CD8-positive, alpha-beta memory T cell (primary cell): Measurements from ENCODE around the gene ARMC6. TPM values are rescaled to one million over a fixed set of nuclear protein-coding genes. Genes with fewer than 3 reads are reported as not detected.

Source experiments
- CTCF ChIA-PET: fragments of 350-600 bp; sonication (Branson Sonifier 250); formaldehyde crosslinking; loops from one replicate; lab custom pipeline; 2021; ENCODE audit warnings: antibody characterized with exemption; lab: Charles Lee
- POLR2A ChIA-PET: fragments of 350-600 bp; sonication (Branson Sonifier 250); formaldehyde crosslinking; loops from one replicate; lab custom pipeline; 2021; ENCODE audit warnings: antibody characterized with exemption; lab: Charles Lee
- DNase-seq, 5 donors: peaks; one replicate each; pipeline versions ENCODE4 v3.0.0 to v3.0.0-alpha.2; 2020 to 2022; ENCODE audit warnings: mixed read lengths in 1 of 5
- H3K27ac ChIP-seq: one replicate; pipeline ENCODE4 v1.7.0; 2013; ENCODE audit warnings: low read depth, mild to moderate bottlenecking, low read length, moderate library complexity
- H3K27me3 ChIP-seq: 2 replicates; pipeline ENCODE4 v1.7.0; 2013; ENCODE audit warnings: low read length, mild to moderate bottlenecking; ENCODE audit not compliant: insufficient read depth, poor library complexity, severe bottlenecking
- H3K36me3 ChIP-seq: 2 replicates; pipeline ENCODE4 v1.7.0; 2013; ENCODE audit warnings: mild to moderate bottlenecking, low read length, moderate library complexity; ENCODE audit not compliant: insufficient read depth
- H3K4me1 ChIP-seq: 2 replicates; pipeline ENCODE4 v1.7.0; 2013; ENCODE audit warnings: mild to moderate bottlenecking, low read length, moderate library complexity; ENCODE audit not compliant: insufficient read depth
- H3K4me3 ChIP-seq: 2 replicates; pipeline ENCODE4 v1.7.0; 2013; ENCODE audit warnings: mild to moderate bottlenecking, low read length
- H3K9me3 ChIP-seq: 2 replicates; pipeline ENCODE4 v1.7.0; 2013; ENCODE audit warnings: mild to moderate bottlenecking, low read length
- H3K27ac Mint-ChIP-seq, 8 donors: one replicate each; pipeline ENCODE4 v1.8.0; 2020 to 2021; ENCODE audit warnings: mixed read lengths in 8 of 8, mild to moderate bottlenecking in 6 of 8, inconsistent platforms in 3 of 8, moderate library complexity in 3 of 8
- H3K27me3 Mint-ChIP-seq, 2 donors: one replicate each; pipeline ENCODE4 v1.8.0; 2020 to 2021; ENCODE audit warnings: mixed read lengths in 2 of 2, mild to moderate bottlenecking in 1 of 2, moderate library complexity in 1 of 2
- H3K36me3 Mint-ChIP-seq, 3 donors: one replicate each; pipeline ENCODE4 v1.8.0; 2020 to 2021; ENCODE audit warnings: mixed read lengths in 3 of 3, inconsistent platforms in 1 of 3, mild to moderate bottlenecking in 1 of 3
- H3K4me1 Mint-ChIP-seq, 3 donors: one replicate each; pipeline ENCODE4 v1.8.0; 2020 to 2021; ENCODE audit warnings: mixed read lengths in 3 of 3, inconsistent platforms in 1 of 3, mild to moderate bottlenecking in 1 of 3
- H3K4me3 Mint-ChIP-seq, 7 donors: one replicate each; pipeline ENCODE4 v1.8.0; 2020 to 2021; ENCODE audit warnings: mixed read lengths in 7 of 7, mild to moderate bottlenecking in 6 of 7, moderate library complexity in 4 of 7, inconsistent platforms in 2 of 7
- H3K9me3 Mint-ChIP-seq, 5 donors: one replicate each; pipeline ENCODE4 v1.8.0; 2020 to 2022; ENCODE audit warnings: mixed read lengths in 5 of 5, mild to moderate bottlenecking in 3 of 5, moderate library complexity in 2 of 5, inconsistent platforms in 1 of 5
- polyA plus RNA-seq: library from polyadenylated mRNA; unstranded; fragments of 300-500 nt; fragmentation: Illumina TruSeq; gene quantifications from one replicate; pipeline ENCODE4 v1.2.3, GENCODE V29; 2021
- total RNA-seq, 2 experiments: library from RNA; stranded (reverse); gene quantifications; one replicate each; pipeline ENCODE4 v1.2.3, GENCODE V29; 2021

The ARMC6 gene
- total and polyA plus RNA-seq, 3 experiments from 2014 or later = 34.1 to 61.9 (median 57.6) TPM

- Histone ChIP-seq H3K9me3 (no peaks in the 10 kb centered on the region), H3K4me3 (no peak overlapping the region), H3K36me3 (no peaks in the 10 kb centered on the region), H3K27ac (no peak overlapping the region), H3K27me3 (no peaks in the 10 kb centered on the region), H3K4me1 (no peaks in the 10 kb centered on the region)
- CTCF ChIA-PET = no interaction called here
- DNase-seq = no peak
- POLR2A ChIA-PET = no interaction called here
- H3K4me1 Mint-ChIP-seq = peaks cover 9 to 38% (median 12%) of the 10 kb centered on the region in 3 donors
- H3K4me3 Mint-ChIP-seq = no peak overlapping the region
- no peaks in the 10 kb centered on the region for H3K9me3 Mint-ChIP-seq
- H3K27ac Mint-ChIP-seq = no peak overlapping the region
- peaks cover 0 to 36% (median 0%) of the 10 kb centered on the region in 3 donors for H3K36me3 Mint-ChIP-seq
- H3K27me3 Mint-ChIP-seq = no peaks in the 10 kb centered on the region
Measured at GRCh38 chr19:19083413-19084178, 50.2 kb downstream of the ARMC6 start.

DNA sequence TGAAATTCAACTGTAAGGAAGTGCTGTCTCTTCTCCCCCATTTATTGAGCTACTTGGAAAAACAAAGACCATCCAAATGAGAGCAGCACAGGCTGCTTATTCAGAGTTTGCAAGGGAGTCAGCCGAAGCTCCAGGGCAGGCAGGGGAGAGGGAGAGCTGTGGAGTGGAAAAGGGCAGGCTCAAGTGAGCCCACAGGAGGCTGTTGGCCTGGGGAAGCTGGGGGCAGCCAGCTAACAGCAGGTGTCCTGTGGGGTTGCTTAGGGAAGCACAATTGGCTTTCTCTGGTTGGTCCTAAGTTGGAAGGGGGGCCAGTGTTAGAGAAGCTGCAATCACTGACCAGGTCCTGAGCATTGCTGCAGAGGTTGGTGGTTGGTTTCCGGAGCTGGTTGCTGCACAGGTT is 54.3 kb downstream of the ARMC6 start:
- Mint-ChIP-seq H3K4me1 (peaks cover 0 to 23% (median 5%) of the 10 kb centered on the region in 3 donors), H3K9me3 (no peaks in the 10 kb centered on the region), H3K27me3 (no peaks in the 10 kb centered on the region), H3K36me3 (peaks cover 0 to 29% (median 0%) of the 10 kb centered on the region in 3 donors), H3K4me3 (no peak overlapping the region), H3K27ac (peak overlapping the region in 3 of 8 donors; percentile 37 to 82 (median 80))
- ChIA-PET CTCF (no interaction called here), POLR2A (interaction anchor here (0.5 kb wide), 2 partner anchors 170 to 332 kb away, joined by 4 read pairs; no protein-coding TSS in a partner anchor)
- Histone ChIP-seq H3K4me1 (no peaks in the 10 kb centered on the region), H3K27ac (no peak overlapping the region), H3K27me3 (no peaks in the 10 kb centered on the region), H3K36me3 (no peaks in the 10 kb centered on the region), H3K4me3 (no peak overlapping the region), H3K9me3 (no peaks in the 10 kb centered on the region)
- no peak for DNase-seq

DNA sequence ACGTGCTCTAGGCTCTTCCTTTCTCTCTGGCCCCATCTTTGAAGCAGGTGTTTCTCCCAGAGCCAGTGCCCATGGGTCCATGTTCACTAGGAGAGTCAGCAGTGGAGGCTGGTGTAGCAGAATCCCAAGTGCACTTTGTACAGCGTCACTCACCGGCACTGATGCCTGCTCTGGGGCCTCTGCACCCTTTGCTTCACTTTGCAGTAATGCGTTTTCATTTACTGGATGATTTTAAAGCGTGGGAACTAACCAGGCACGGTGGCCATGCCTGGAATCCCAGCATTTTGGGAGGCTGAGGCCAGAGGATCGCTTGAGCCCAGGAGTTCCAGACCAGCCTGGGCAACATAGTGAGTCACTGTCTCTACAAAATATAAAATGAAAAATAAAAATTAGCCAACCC is 61.1 kb downstream of the ARMC6 start:
- Histone ChIP-seq H3K9me3 (no peaks in the 10 kb centered on the region), H3K27me3 (no peaks in the 10 kb centered on the region), H3K4me3 (no peak overlapping the region), H3K4me1 (no peaks in the 10 kb centered on the region), H3K27ac (no peak overlapping the region), H3K36me3 (no peaks in the 10 kb centered on the region)
- H3K9me3 Mint-ChIP-seq = no peaks in the 10 kb centered on the region
- H3K27ac Mint-ChIP-seq = no peak overlapping the region
- no peak for DNase-seq
- peaks cover 0 to 46% (median 2%) of the 10 kb centered on the region in 3 donors for H3K36me3 Mint-ChIP-seq
- no peaks in the 10 kb centered on the region for H3K27me3 Mint-ChIP-seq
- no peak overlapping the region for H3K4me3 Mint-ChIP-seq
- POLR2A ChIA-PET = no interaction called here
- CTCF ChIA-PET = no interaction called here
- no peaks in the 10 kb centered on the region for H3K4me1 Mint-ChIP-seq

DNA sequence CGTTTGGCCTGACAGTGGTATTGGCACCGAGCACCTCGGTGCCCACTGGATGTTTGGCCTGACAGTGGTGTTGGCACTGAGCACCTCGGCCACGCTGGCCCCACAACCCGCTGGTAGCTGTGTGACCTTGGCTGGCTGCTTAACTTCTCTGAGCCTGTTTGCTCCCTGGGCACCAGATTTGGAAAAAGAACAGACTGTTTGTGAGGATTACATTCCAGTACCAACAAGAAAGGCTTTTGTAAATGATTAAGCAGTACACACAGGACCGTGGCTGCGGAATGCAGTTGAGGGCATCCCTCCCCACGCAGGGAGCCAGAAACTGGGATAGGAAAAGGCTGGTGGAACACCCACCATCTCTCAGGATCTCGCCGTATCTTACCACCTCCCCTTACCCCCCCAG is 62.3 kb downstream of the ARMC6 start:
- Mint-ChIP-seq H3K27me3 (no peaks in the 10 kb centered on the region), H3K4me3 (no peak overlapping the region), H3K27ac (no peak overlapping the region), H3K9me3 (no peaks in the 10 kb centered on the region), H3K4me1 (peaks cover 0 to 3% (median 0%) of the 10 kb centered on the region in 3 donors), H3K36me3 (peaks cover 0 to 42% (median 5%) of the 10 kb centered on the region in 3 donors)
- Histone ChIP-seq H3K9me3 (no peaks in the 10 kb centered on the region), H3K4me1 (no peaks in the 10 kb centered on the region), H3K36me3 (no peaks in the 10 kb centered on the region), H3K27ac (no peak overlapping the region), H3K4me3 (no peak overlapping the region), H3K27me3 (no peaks in the 10 kb centered on the region)
- CTCF ChIA-PET = no interaction called here
- no peak for DNase-seq
- POLR2A ChIA-PET = no interaction called here

DNA sequence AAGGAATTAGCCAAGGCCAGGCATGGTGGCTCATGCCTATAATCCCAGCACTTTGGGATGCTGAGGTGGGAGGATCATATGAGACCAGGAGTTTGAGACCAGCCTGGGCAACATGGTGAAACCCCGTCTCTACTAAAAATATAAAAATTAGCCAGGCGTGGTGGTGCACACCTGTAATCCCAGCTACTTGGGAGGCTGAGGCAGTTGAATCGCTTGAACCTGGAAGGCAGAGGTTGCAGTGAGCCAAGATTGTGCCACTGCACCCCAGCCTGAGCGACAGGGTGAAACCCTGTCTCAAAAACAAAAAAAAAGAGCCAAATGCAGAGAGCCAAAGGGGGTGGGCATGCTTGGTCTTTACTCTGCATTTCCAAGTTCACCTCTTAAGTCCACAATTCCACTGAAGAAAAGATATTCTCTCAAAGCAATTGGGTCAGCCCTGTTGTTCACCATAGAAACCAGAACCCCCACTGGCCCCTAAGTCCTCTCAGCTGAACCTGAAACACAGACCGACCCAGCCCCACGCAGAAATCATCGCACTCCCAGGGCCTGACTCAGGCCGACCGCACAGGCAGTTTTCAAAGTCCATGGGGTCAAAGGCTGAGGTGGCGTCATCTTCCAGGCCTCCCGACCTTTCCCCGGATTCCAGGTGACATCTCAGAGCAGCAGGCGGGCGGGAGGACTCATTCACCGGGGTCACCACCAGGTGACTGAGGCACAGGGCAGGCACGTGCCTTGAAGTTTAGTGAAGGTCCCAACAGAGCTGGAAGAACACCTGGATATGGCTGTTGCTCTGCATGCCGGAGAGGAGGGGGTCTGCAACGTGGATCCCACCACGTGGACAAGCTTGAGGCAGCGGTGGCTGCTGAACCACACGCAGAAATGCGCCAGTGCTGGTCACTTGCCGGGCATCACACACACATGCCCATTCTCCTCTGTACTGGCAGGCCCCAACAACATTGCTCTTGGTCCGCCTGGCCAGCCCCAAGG is 63.5 kb downstream of the ARMC6 start:
- Mint-ChIP-seq H3K9me3 (no peaks in the 10 kb centered on the region), H3K27me3 (no peaks in the 10 kb centered on the region), H3K4me3 (no peak overlapping the region), H3K27ac (no peak overlapping the region), H3K36me3 (peaks cover 0 to 53% (median 5%) of the 10 kb centered on the region in 3 donors), H3K4me1 (peaks cover 0 to 3% (median 0%) of the 10 kb centered on the region in 3 donors)
- CTCF ChIA-PET = no interaction called here
- Histone ChIP-seq H3K9me3 (no peaks in the 10 kb centered on the region), H3K4me1 (no peaks in the 10 kb centered on the region), H3K36me3 (no peaks in the 10 kb centered on the region), H3K27ac (no peak overlapping the region), H3K27me3 (no peaks in the 10 kb centered on the region), H3K4me3 (no peak overlapping the region)
- POLR2A ChIA-PET = no interaction called here
- DNase-seq = no peak

DNA sequence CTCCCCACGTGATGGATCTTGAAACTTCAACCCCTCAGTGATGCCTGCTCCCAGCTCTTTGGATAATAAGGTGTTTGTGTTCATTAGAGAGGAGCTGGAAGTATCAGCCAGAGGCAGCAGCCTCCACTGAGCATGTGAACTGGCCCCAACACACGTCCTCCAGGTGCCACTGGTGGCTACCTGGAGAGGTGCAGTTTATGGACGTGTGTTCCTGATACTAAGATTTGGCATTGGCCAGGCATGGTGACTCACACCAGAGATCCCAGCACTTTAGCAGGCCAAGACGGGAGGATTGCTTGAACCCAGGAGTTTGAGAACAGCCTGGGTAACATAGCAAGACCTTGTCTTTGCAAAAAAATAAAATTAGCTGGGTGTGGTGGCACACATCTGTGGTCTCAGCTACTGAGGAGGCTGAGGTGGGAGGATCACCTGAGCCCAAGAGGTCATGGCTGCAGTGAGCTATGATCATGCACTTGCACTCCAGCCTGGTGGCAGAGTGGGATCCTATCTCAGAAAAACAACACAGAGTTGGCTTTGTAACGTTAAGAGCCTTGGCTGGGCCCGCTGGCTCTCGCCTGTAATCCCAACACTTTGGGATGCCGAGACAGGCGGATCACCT is 64.8 kb downstream of the ARMC6 start:
- Mint-ChIP-seq H3K27ac (no peak overlapping the region), H3K4me3 (no peak overlapping the region), H3K27me3 (no peaks in the 10 kb centered on the region), H3K4me1 (peaks cover 0 to 3% (median 0%) of the 10 kb centered on the region in 3 donors), H3K9me3 (no peaks in the 10 kb centered on the region), H3K36me3 (peaks cover 0 to 52% (median 5%) of the 10 kb centered on the region in 3 donors)
- H3K27me3 ChIP-seq = no peaks in the 10 kb centered on the region
- CTCF ChIA-PET = no interaction called here
- DNase-seq = no peak
- no peak overlapping the region for H3K27ac ChIP-seq
- no peaks in the 10 kb centered on the region for H3K36me3 ChIP-seq
- POLR2A ChIA-PET = interaction anchor here (0.6 kb wide), 1 partner anchor 469 kb away, joined by 3 read pairs; no protein-coding TSS in a partner anchor
- H3K4me1 ChIP-seq = no peaks in the 10 kb centered on the region
- H3K4me3 ChIP-seq = no peak overlapping the region
- no peaks in the 10 kb centered on the region for H3K9me3 ChIP-seq

GRCh38 chr19:19098703-19099632 is 65.6 kb downstream of the ARMC6 start:
- Mint-ChIP-seq H3K4me1 (peaks cover 0 to 3% (median 0%) of the 10 kb centered on the region in 3 donors), H3K27ac (no peak overlapping the region), H3K36me3 (peaks cover 0 to 47% (median 5%) of the 10 kb centered on the region in 3 donors), H3K9me3 (no peaks in the 10 kb centered on the region), H3K4me3 (no peak overlapping the region), H3K27me3 (no peaks in the 10 kb centered on the region)
- Histone ChIP-seq H3K4me3 (no peak overlapping the region), H3K9me3 (no peaks in the 10 kb centered on the region), H3K36me3 (no peaks in the 10 kb centered on the region), H3K27me3 (no peaks in the 10 kb centered on the region), H3K27ac (no peak overlapping the region), H3K4me1 (no peaks in the 10 kb centered on the region)
- POLR2A ChIA-PET = no interaction called here
- DNase-seq = no peak
- CTCF ChIA-PET = no interaction called here
